Heart right ventricle (tissue), 16 donors: Measurements from ENCODE around the gene POPDC2. TPM values are rescaled to one million over a fixed set of nuclear protein-coding genes. Genes with fewer than 3 reads are reported as not detected.

Experiments used
- ATAC-seq, 8 donors: fragments of 200-7000 bp; cut with Tn5 transposase; one replicate each; pipeline ENCODE4 v1.9.1; 2020; ENCODE audit warnings: mild to moderate bottlenecking in 8 of 8, moderate library complexity in 8 of 8, moderate number of reproducible peaks in 1 of 8
- DNase-seq, 2 donors: peaks; one replicate each; pipeline ENCODE4 v3.0.0-alpha.2; 2020
- H3K27ac ChIP-seq, 10 donors: fragments of 200-600 bp; sonication (generic) in 2 of 10; one replicate each; pipeline versions ENCODE4 v1.5.0 to v1.8.0; 2020 to 2022; ENCODE audit warnings: mild to moderate bottlenecking in 3 of 10
- H3K27me3 ChIP-seq, 7 donors: fragments of 200-600 bp; one replicate each; pipeline ENCODE4 v1.8.0; 2021 to 2022; ENCODE audit warnings: mild to moderate bottlenecking in 2 of 7
- H3K36me3 ChIP-seq, 9 donors: fragments of 200-600 bp; sonication (generic) in 1 of 9; one replicate each; pipeline versions ENCODE4 v1.5.0 to v1.8.0; 2020 to 2022; ENCODE audit warnings: mild to moderate bottlenecking in 2 of 9
- H3K4me1 ChIP-seq, 9 donors: fragments of 200-600 bp; sonication (generic) in 1 of 9; one replicate each; pipeline versions ENCODE4 v1.5.0 to v1.8.0; 2020 to 2022; ENCODE audit warnings: mild to moderate bottlenecking in 4 of 9
- H3K4me3 ChIP-seq, 10 donors: fragments of 200-600 bp; sonication (generic) in 2 of 10; one replicate each; pipeline versions ENCODE4 v1.5.0 to v1.8.0; 2020 to 2022; ENCODE audit warnings: mild to moderate bottlenecking in 7 of 10, moderate library complexity in 2 of 10
- H3K9me3 ChIP-seq, 11 donors: fragments of 200-600 bp in 10 of 11; sonication (generic) in 2 of 11; one replicate each; pipeline versions ENCODE4 v1.5.0 to v1.8.0; 2013 to 2022; ENCODE audit warnings: mild to moderate bottlenecking in 2 of 11, control low read depth in 1 of 11, moderate library complexity in 1 of 11
- CTCF ChIP-seq, 9 donors: fragments of 200-600 bp; sonication (generic) in 2 of 9; IDR thresholded peaks; one replicate each; pipeline versions ENCODE4 v1.5.0 to v1.8.0; 2021 to 2022; ENCODE audit warnings: antibody characterized with exemption in 9 of 9, mild to moderate bottlenecking in 5 of 9, moderate library complexity in 1 of 9
- WGBS, 2 donors: extraction: QIAGEN DNeasy Blood & Tissue Kit; methylation state at CpG; one replicate each; pipeline ENCODE4 v1.1.7; 2013; ENCODE audit warnings: inconsistent platforms in 1 of 2; 5-methylcytosine and 5-hydroxymethylcytosine counted together
- intact Hi-C, 10 donors: fragments of 100-400 bp; cut with DNase I; formaldehyde crosslinking; loops; one replicate each; pipeline versions ENCODE4 v1.11.1 to v1.14.2; 2022
- polyA plus RNA-seq, 2 donors: library from polyadenylated mRNA; stranded (reverse); fragments of 200-250 nt; gene quantifications; one replicate each; pipeline ENCODE4 v1.2.3, GENCODE V29; 2013
- total RNA-seq, 10 donors: library from RNA; stranded (reverse); fragmentation: NEBNext Ultra II Directional in 3 of 10; extraction: Animal tissue kit (Norgen Biotek cat#: 25700) in 3 of 10; gene quantifications; one replicate each; pipeline versions ENCODE4 v1.2.1 to v1.2.4, GENCODE V29; 2021 to 2023
- donor health status: Arrhythmogenic right ventricular cardiomyopathy.
- donor health status: ischemic (EF 13 %, LVEDD 7.1; RV severe dilation, severe dysfunction).
- donor health status: healthy with polysubstance abuse.
- donor health status: DM: no; HTN: yes; CAD: no.
- donor health status: DM: no; HTN: no; CAD: no.
- donor health status: ischemic (EF 25% LVEDD 6.9; RV normal size, moderate dysfunction).
- donor health status: ischemic (EF 25% LVEDD 5.7; RV mildly dilated, moderate dysfunction).
- donor health status: healthy.
- donor health status: DM: yes; HTN: yes; CAD: no.
- donor health status: Ischemic cardiomyopathy.
- donor health status: ischemic (EF 35%, LVEDD 5.7; RV mildly dilated, moderate dysfunction).
- donor health status: nonischemic (EF 11% LVEDD 7.7; RV severe dilation, severe dysfunction).
- donor health status: DM: yes; HTN: yes; CAD: no.
- donor health status: PGD.
- donor health status: ischemic (EF 29% LVEDD 5.4; RV normal size, mild dysfunction).
- donor health status: nonischemic (EF 23%, LVEDD 6.1; RV moderate dilation, normal function).

The POPDC2 gene
- total and polyA plus RNA-seq, 12 donors, result 351 to 928 (median 732) TPM

DNA sequence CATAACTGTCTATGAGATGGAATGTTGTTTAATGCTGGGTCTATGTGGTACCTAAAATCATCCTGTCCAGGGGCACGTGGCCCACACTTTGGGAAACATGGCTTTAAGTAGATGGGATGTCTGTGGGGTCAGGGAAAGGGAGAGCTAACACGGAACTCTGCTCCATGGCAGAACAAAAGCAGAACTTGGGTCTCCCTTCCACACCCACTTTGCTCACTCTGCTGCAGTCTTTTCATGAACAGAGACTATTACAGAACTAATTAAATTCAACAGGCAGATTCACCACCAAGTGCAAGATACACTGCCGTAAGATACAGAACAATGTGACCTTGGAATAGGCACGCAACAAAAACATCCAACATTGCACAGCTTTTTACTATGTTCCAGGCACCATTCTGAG, 28.2 kb downstream of the POPDC2 start:
- H3K4me3 ChIP-seq, result no peak overlapping the region
- DNase-seq, result no peak
- intact Hi-C loops, result loop anchor here in 2 of 10 donors (5.0 kb wide), 1 partner anchor 35 kb away; the partner anchor contains the start of gene PLA1A (in 2 of the 2)
- no peaks in the 10 kb centered on the region for H3K27me3 ChIP-seq
- H3K36me3 ChIP-seq, result no peaks in the 10 kb centered on the region
- H3K9me3 ChIP-seq, result no peaks in the 10 kb centered on the region
- peak overlapping the region in 1 of 10 donors; percentile 76 for H3K27ac ChIP-seq
- WGBS, 2 donors, result 70 to 77% methylated on average over 4 of the region's 4 CpGs
- TF ChIP-seq CTCF (IDR thresholded peaks at IDR 0.05), result no peak
- H3K4me1 ChIP-seq, result peaks cover 9 to 76% (median 68%) of the 10 kb centered on the region in 9 donors
- no peak for ATAC-seq

DNA sequence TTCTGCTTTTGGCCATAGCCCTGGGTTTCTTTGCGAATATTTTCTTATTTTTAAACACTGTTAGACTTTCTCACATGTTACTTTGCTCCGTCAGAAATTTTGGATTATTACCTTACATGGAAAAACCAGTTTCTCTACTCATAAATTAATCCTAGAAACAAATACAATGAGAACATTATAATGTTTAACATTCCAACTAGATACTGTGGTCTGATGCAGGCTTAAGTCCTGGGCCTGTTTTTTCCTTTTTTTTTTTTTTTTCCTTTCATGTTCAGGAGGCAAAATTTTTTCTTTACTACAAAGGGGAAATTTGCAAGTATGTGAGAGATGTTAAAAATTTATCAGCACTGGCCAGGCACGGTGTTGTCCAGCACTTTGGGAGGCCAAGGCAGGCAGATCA, 28.9 kb downstream of the POPDC2 start:
- H3K27ac ChIP-seq, result peak overlapping the region in 7 of 10 donors; percentile 33 to 84 (median 69)
- no peaks in the 10 kb centered on the region for H3K9me3 ChIP-seq
- intact Hi-C loops, result loop anchor here in 2 of 10 donors (5.0 kb wide), 1 partner anchor 34 kb away; the partner anchor contains the start of gene PLA1A (in 2 of the 2)
- no peak for DNase-seq
- WGBS, 2 donors, result 81 to 86% methylated on average over 3 of the region's 3 CpGs
- no peak for ATAC-seq
- H3K36me3 ChIP-seq, result no peaks in the 10 kb centered on the region
- no peaks in the 10 kb centered on the region for H3K27me3 ChIP-seq
- H3K4me3 ChIP-seq, result no peak overlapping the region
- no peak for TF ChIP-seq CTCF (IDR thresholded peaks at IDR 0.05)
- H3K4me1 ChIP-seq, result peaks cover 3 to 76% (median 68%) of the 10 kb centered on the region in 9 donors

- no peak for TF ChIP-seq CTCF (IDR thresholded peaks at IDR 0.05)
- Histone ChIP-seq H3K4me3 (no peak overlapping the region), H3K9me3 (no peaks in the 10 kb centered on the region), H3K27ac (peak overlapping the region in 9 of 10 donors; percentile 33 to 84 (median 69)), H3K4me1 (peaks cover 3 to 76% (median 67%) of the 10 kb centered on the region in 9 donors), H3K27me3 (no peaks in the 10 kb centered on the region), H3K36me3 (no peaks in the 10 kb centered on the region)
- intact Hi-C loops, result loop anchor here in 2 of 10 donors (5.0 kb wide), 1 partner anchor 34 kb away; the partner anchor contains the start of gene PLA1A (in 2 of the 2)
- DNase-seq (no peak), ATAC-seq (peak in 5 of 8 donors; percentile 26 to 53 (median 27))
- WGBS, 2 donors, result 79 to 86% methylated on average over 7 of the region's 7 CpGs
These were observed 29.5 kb downstream of the POPDC2 start for GRCh38 chr3:119630880-119631329.

DNA sequence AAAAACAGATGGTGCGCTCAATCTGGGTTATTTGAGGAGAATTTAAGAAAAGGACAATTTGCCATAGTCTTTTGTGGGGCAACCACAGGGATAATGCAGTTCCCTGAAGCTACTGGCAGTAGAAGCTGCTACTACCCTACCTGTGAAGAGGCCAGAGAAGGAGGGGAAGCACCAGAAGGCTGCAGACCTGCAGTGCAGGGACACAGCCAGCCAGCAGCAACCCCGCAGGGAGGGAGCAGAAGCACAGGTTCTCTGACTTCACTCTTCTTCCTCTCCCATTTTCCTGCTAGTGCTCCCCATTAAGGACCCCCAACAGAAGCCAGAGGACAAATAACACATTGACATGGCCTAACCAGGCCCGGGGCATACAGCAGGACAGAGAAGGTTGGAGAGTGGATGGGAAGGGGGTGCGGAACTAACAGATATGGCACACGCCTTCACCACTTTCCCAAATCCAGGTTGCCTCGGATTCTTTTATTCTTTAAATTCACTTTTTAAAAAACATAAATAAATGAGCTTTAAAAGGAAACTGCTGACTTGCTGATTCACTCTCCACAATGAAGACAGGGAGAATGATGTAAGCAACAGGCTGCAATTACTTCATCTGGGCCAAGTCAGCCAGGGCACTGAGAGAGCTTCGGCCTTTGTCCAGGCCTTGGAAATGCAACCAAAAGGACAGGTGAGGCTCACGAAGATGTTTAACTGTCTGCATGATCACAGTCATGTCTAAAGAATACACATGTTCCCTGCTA, 30.1 kb downstream of the POPDC2 start:
- Histone ChIP-seq H3K27ac (peak overlapping the region in 9 of 10 donors; percentile 33 to 84 (median 69)), H3K4me1 (peaks cover 3 to 76% (median 65%) of the 10 kb centered on the region in 9 donors), H3K9me3 (no peaks in the 10 kb centered on the region), H3K27me3 (no peaks in the 10 kb centered on the region), H3K36me3 (no peaks in the 10 kb centered on the region), H3K4me3 (no peak overlapping the region)
- DNase-seq (no peak), ATAC-seq (peak in 6 of 8 donors; percentile 36 to 58 (median 47))
- WGBS, 2 donors, result 80 to 83% methylated on average over 8 of the region's 8 CpGs
- intact Hi-C loops, result loop anchor here in 2 of 10 donors (5.0 kb wide), 1 partner anchor 33 kb away; the partner anchor contains the start of gene PLA1A (in 2 of the 2)
- TF ChIP-seq CTCF (IDR thresholded peaks at IDR 0.05), result no peak
